Pancreas (tissue), 10 donors: ENCODE results near the gene AOPEP. TPM values are rescaled to one million over a fixed set of nuclear protein-coding genes. Genes with fewer than 3 reads are reported as not detected.

Experiments used
- ATAC-seq, 4 donors: fragments of 200-7000 bp; cut with Tn5 transposase; one replicate each; pipeline versions ENCODE4 v1.8.0 to v1.9.1; 2020; ENCODE audit warnings: mild to moderate bottlenecking in 4 of 4, moderate library complexity in 4 of 4
- DNase-seq, 6 donors: peaks; one replicate each; pipeline ENCODE4 v3.0.0-alpha.2; 2020
- FAIRE-seq: peaks from 2 replicates; lab custom pipeline; 2012; peaks lifted over from hg19 to GRCh38; lab: Jason Lieb, UNC
- H3K27ac ChIP-seq, 4 donors: fragments of 200-600 bp; sonication (generic); 1 replicate in 3 of 4; 2 replicates in 1 of 4; pipeline versions ENCODE4 v1.5.0 to v1.8.0; 2020
- H3K27me3 ChIP-seq, 4 donors: fragments of 200-600 bp; one replicate each; pipeline ENCODE4 v1.8.0; 2021
- H3K36me3 ChIP-seq, 3 donors: fragments of 200-600 bp; sonication (generic) in 1 of 3; one replicate each; pipeline versions ENCODE4 v1.5.0 to v1.8.0; 2020 to 2021
- H3K4me1 ChIP-seq, 3 donors: fragments of 200-600 bp; one replicate each; pipeline ENCODE4 v1.8.0; 2021
- H3K4me3 ChIP-seq, 4 donors: fragments of 200-600 bp; sonication (generic) in 2 of 4; one replicate each; pipeline versions ENCODE4 v1.5.0 to v1.8.0; 2020 to 2021
- H3K9me3 ChIP-seq, 4 donors: fragments of 200-600 bp; one replicate each; pipeline ENCODE4 v1.8.0; 2021
- WGBS, 2 donors: extraction: QIAGEN DNeasy Blood & Tissue Kit; methylation state at CpG; one replicate each; pipeline ENCODE4 v1.1.7; 2013; 5-methylcytosine and 5-hydroxymethylcytosine counted together
- intact Hi-C, 3 donors: fragments of 100-400 bp; cut with DNase I; formaldehyde crosslinking; loops; one replicate each; pipeline versions ENCODE4 v1.11.1 to v1.14.2; 2022
- polyA plus RNA-seq, 2 donors: library from polyadenylated mRNA; stranded (reverse); fragments of 200-250 nt; gene quantifications; one replicate each; pipeline ENCODE4 v1.2.3, GENCODE V29; 2013
- total RNA-seq, 6 donors: library from RNA; stranded (reverse); fragmentation: NEBNext Ultra II Directional in 4 of 6; extraction: Animal tissue kit (Norgen Biotek cat#: 25700) in 4 of 6; gene quantifications; one replicate each; pipeline versions ENCODE4 v1.2.1 to v1.2.4, GENCODE V29; 2021 to 2023
- TF ChIP-seq, protein P1 (sequence below), 4 donors: fragments of 200-600 bp; sonication (generic) in 3 of 4; IDR thresholded peaks; one replicate each; pipeline versions ENCODE4 v1.5.0 to v1.8.0; 2021; ENCODE audit warnings: antibody characterized with exemption in 4 of 4
- donor health status: healthy with polysubstance abuse.
- donor health status: DM: no; HTN: no; CAD: no; lungs with moderate emphysema.
- donor health status: DM: no; HTN: no; CAD: no.
- donor health status: control.
- donor health status: control.
- donor health status: Bipolar disorder and iron deficiency.
- donor health status: DM: yes; HTN: yes; CAD: no.
- donor health status: DM: no; HTN: no; CAD: no.
- donor health status: DM: no; HTN: no; CAD: no.
- donor health status: DM: yes; HTN: yes; CAD: no.

Gene AOPEP
- total and polyA plus RNA-seq, 8 donors = 50.5 to 140 (median 76.7) TPM

GRCh38 chr9:95023217-95024003 lies 296.9 kb downstream of the AOPEP start:
- peaks cover 69 to 90% (median 86%) of the 10 kb centered on the region in 3 donors for H3K4me1 ChIP-seq
- H3K36me3 ChIP-seq = peaks cover 0 to 8% (median 0%) of the 10 kb centered on the region in 3 donors
- TF ChIP-seq, protein P1, sequence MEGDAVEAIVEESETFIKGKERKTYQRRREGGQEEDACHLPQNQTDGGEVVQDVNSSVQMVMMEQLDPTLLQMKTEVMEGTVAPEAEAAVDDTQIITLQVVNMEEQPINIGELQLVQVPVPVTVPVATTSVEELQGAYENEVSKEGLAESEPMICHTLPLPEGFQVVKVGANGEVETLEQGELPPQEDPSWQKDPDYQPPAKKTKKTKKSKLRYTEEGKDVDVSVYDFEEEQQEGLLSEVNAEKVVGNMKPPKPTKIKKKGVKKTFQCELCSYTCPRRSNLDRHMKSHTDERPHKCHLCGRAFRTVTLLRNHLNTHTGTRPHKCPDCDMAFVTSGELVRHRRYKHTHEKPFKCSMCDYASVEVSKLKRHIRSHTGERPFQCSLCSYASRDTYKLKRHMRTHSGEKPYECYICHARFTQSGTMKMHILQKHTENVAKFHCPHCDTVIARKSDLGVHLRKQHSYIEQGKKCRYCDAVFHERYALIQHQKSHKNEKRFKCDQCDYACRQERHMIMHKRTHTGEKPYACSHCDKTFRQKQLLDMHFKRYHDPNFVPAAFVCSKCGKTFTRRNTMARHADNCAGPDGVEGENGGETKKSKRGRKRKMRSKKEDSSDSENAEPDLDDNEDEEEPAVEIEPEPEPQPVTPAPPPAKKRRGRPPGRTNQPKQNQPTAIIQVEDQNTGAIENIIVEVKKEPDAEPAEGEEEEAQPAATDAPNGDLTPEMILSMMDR (IDR thresholded peaks at IDR 0.05) = no peak
- H3K27ac ChIP-seq = peak overlapping the region; percentile 69 to 95 (median 83)
- H3K27me3 ChIP-seq = no peaks in the 10 kb centered on the region
- FAIRE-seq (no peak), ATAC-seq (peak; percentile 27 to 38 (median 32)), DNase-seq (peak in 5 of 6 donors; percentile 54 to 73 (median 70))
- H3K9me3 ChIP-seq = no peaks in the 10 kb centered on the region
- WGBS, 2 donors = 16 to 26% methylated on average over 9 of the region's 9 CpGs
- H3K4me3 ChIP-seq = no peak overlapping the region
- intact Hi-C loops = no loop called here

GRCh38 chr9:95024097-95024671 lies 297.7 kb downstream of the AOPEP start:
- FAIRE-seq (no peak), DNase-seq (peak; percentile 63 to 82 (median 70)), ATAC-seq (peak; percentile 41 to 59 (median 45))
- H3K27me3 ChIP-seq = no peaks in the 10 kb centered on the region
- peaks cover 0 to 8% (median 0%) of the 10 kb centered on the region in 3 donors for H3K36me3 ChIP-seq
- no peak overlapping the region for H3K4me3 ChIP-seq
- WGBS, 2 donors = 10 to 11% methylated on average over 12 of the region's 12 CpGs
- H3K9me3 ChIP-seq = no peaks in the 10 kb centered on the region
- peak overlapping the region; percentile 69 to 95 (median 83) for H3K27ac ChIP-seq
- H3K4me1 ChIP-seq = peaks cover 76 to 91% (median 90%) of the 10 kb centered on the region in 3 donors
- intact Hi-C loops = no loop called here
- TF ChIP-seq, protein P1 (IDR thresholded peaks at IDR 0.05) = no peak

- Histone ChIP-seq H3K9me3 (no peaks in the 10 kb centered on the region), H3K36me3 (peaks cover 0 to under 1% (median 0%) of the 10 kb centered on the region in 3 donors), H3K4me3 (no peak overlapping the region), H3K27ac (peak overlapping the region; percentile 69 to 95 (median 84)), H3K27me3 (no peaks in the 10 kb centered on the region), H3K4me1 (peaks cover 82 to 99% (median 88%) of the 10 kb centered on the region in 3 donors)
- FAIRE-seq (peak; percentile 51), DNase-seq (peak; percentile 71 to 89 (median 84)), ATAC-seq (peak; percentile 66 to 79 (median 72))
- TF ChIP-seq, protein P1 (IDR thresholded peaks at IDR 0.05) = peak in 2 of 4 donors; percentile 19 to 24
- WGBS, 2 donors = 10 to 12% methylated on average over 13 of the region's 13 CpGs
- intact Hi-C loops = no loop called here
Observed at GRCh38 chr9:95025213-95026147, 299.0 kb downstream of the AOPEP start.

DNA sequence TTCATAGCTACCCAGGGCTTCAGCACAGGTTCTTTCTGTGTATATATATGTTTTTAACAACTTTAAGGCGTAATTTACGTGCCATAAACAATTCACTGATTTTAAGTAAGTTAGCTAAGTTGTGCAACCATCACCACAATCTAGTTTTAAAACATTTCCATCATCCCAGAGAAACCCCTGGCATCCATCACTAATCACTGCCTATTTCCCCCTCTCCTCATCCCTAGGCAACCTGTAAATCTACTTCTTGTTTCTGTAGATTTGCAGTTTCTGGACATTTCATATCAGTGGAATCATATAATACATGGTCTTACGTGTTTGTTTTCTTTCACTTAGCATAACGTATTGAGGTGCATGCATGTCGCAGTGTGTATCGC lies 299.6 kb downstream of the AOPEP start:
- TF ChIP-seq, protein P1 (IDR thresholded peaks at IDR 0.05) = no peak
- WGBS, 2 donors = 66 to 79% methylated on average over 6 of the region's 6 CpGs
- DNase-seq (no peak), FAIRE-seq (no peak), ATAC-seq (no peak)
- no peaks in the 10 kb centered on the region for H3K27me3 ChIP-seq
- no peaks in the 10 kb centered on the region for H3K9me3 ChIP-seq
- intact Hi-C loops = no loop called here
- H3K4me1 ChIP-seq = peaks cover 82 to 100% (median 88%) of the 10 kb centered on the region in 3 donors
- peak overlapping the region; percentile 69 to 95 (median 84) for H3K27ac ChIP-seq
- H3K36me3 ChIP-seq = no peaks in the 10 kb centered on the region
- no peak overlapping the region for H3K4me3 ChIP-seq
